Right lobe of liver (tissue), 4 donors: ENCODE data around the gene DAPK1.

Source experiments
- CTCF ChIP-seq, 4 donors: fragments of 200-600 bp in 3 of 4; fragments of 450-650 bp in 1 of 4; IDR thresholded peaks; one replicate each; pipeline versions ENCODE4 v1.5.1 to v1.8.0; 2016 to 2022; ENCODE audit warnings: antibody characterized with exemption in 4 of 4, mild to moderate bottlenecking in 2 of 4
- POLR2A ChIP-seq: fragments of 450-650 bp; IDR thresholded peaks from one replicate; pipeline ENCODE4 v1.6.1; 2017; ENCODE audit warnings: antibody characterized with exemption, mild to moderate bottlenecking
- donor health status: DM: no; HTN: no; CAD: no.
- donor health status: DM: no; HTN: no; CAD: no.
- donor health status: DM: no; HTN: yes; CAD: no.

DNA sequence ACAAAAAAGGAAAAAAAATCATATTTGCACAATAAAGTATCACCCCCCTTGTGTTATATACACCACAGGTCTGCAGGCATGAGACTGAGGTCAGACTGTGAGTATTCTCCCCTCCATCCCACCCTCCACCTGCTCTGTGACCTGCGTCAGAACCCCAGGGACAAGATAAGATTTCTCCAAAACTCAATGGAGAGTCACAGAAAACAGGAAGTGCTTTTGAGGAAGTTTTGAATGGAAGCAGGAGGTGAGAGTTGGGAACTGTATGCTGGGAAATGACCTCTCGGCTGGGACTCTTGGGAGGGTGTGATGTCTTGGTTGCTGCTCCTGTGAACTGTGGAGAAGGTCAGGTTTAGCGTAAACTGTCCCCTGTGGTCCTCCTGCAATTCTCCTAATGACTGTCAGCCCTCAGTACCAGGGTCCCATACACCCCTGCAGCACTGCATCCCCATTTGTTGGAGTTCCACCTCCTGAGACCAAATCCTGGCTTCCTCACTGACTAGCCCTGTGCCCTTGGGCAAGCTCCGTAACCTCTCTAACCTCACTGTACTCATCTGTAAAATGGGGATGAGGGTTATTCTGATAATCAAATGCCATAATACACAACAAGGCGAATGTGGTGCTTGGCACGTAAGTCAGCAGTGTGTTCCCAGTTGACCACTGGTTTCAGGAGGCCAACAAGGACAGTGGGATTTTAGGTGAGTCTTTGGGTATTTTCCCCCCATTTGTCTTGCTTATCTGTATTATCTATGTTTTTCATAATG lies 221.4 kb downstream of the DAPK1 start:
- no peak for TF ChIP-seq CTCF (IDR thresholded peaks at IDR 0.05)
- no peak for TF ChIP-seq POLR2A
